ENCODE data around the gene HPX.
A peak's percentile ranks its signal among the peaks of the same experiment; 100 is the strongest.

The HPX gene

DNA sequence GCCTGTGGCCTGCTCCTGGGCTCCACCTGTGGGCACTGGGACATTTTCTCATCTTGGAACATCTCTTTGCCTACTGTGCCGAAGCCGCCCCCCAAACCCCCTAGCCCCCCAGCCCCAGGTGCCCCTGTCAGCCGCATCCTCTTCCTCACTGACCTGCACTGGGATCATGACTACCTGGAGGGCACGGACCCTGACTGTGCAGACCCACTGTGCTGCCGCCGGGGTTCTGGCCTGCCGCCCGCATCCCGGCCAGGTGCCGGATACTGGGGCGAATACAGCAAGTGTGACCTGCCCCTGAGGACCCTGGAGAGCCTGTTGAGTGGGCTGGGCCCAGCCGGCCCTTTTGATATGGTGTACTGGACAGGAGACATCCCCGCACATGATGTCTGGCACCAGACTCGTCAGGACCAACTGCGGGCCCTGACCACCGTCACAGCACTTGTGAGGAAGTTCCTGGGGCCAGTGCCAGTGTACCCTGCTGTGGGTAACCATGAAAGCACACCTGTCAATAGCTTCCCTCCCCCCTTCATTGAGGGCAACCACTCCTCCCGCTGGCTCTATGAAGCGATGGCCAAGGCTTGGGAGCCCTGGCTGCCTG, 49.2 kb downstream of the HPX start:
- DNase-seq (ENCODE audit: low read depth in 1 of 2, low spot score in 1 of 2): no peak

DNA sequence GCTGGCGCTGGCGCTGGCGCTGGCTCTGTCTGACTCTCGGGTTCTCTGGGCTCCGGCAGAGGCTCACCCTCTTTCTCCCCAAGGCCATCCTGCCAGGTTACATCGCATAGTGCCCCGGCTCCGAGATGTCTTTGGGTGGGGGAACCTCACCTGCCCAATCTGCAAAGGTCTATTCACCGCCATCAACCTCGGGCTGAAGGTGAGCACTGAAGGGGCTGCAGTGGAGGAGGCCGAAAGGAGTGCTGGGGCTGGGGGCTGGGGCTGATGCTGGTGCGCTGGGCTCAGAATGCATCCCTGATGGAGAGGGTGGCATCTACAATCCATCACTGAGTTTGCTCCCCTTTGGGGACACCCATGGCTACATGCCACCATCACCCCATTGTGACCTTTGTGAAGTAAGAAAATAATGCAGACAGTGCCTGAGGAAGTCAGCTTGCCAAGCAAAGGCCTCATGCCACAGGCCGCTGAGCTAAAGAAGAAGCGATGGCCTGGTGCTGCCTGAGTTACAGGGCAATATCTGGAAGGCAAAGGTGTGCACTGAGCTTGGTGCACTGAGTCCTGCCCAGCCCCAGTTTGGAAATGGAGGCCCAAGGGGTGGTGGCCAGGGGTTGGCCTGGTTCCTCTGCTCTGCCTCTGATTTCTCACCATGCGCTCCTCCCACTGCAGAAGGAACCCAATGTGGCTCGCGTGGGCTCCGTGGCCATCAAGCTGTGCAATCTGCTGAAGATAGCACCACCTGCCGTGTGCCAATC, 49.9 kb downstream of the HPX start:
- DNase-seq (ENCODE audit: low read depth in 1 of 2, low spot score in 1 of 2): no peak

DNA sequence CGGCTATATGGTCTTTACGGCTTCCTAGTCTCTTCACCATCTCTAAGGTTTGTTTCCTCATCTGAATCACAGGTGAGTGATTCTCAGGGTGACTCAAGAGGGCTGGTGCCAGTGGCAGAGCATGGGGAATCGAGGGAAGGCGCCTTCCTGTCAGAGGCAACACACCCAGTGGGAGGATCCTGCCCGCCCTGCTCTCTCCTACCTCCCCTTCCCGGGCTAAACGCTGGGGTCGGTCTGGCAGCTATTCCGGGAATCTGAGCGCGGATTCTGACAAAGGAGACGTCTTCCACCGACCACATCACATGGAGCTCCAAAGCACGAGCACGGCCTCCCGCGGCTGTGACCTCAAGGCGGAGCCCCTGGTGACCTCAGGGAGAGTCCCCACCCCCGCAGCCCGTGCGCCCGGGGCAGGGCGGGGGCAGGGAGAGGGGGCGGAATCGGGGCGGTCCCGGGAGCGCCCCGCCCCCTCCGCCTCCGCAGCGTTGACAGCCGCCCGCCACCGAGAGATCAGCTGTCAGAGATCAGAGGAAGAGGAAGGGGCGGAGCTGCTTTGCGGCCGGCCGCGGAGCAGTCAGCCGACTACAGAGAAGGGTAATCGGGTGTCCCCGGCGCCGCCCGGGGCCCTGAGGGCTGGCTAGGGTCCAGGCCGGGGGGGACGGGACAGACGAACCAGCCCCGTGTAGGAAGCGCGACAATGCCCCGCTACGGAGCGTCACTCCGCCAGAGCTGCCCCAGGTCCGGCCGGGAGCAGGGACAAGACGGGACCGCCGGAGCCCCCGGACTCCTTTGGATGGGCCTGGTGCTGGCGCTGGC, 50.7 kb downstream of the HPX start, which contains the start of gene SMPD1:
TSS of gene SMPD1 (plus strand) at position 570 of the 813 bp plus-strand sequence. CDS start at position 695, 125 bp downstream.
- peak; percentile 87 to 95 for DNase-seq (ENCODE audit: low read depth in 1 of 2, low spot score in 1 of 2)

DNA sequence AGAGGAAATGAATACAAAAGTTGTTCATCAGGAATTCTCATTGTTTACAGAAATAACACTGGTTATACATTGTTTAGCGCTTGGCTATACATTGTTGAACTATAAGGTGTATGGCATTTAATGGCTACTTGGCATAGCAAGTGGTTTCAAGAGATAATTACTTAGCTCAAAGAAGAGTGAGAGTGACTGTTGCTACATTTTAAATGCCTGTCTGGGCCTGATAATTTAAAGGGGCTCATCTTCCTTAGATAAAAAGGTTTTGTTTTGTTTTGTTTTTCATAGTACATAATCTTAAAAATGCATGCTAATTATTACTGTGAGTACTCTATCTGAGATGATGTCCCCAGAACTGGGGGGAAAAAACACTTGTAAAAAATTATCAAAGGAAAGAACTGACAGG, 52.0 kb downstream of the HPX start:
- no peak for DNase-seq (ENCODE audit: low read depth in 1 of 2, low spot score in 1 of 2)

DNA sequence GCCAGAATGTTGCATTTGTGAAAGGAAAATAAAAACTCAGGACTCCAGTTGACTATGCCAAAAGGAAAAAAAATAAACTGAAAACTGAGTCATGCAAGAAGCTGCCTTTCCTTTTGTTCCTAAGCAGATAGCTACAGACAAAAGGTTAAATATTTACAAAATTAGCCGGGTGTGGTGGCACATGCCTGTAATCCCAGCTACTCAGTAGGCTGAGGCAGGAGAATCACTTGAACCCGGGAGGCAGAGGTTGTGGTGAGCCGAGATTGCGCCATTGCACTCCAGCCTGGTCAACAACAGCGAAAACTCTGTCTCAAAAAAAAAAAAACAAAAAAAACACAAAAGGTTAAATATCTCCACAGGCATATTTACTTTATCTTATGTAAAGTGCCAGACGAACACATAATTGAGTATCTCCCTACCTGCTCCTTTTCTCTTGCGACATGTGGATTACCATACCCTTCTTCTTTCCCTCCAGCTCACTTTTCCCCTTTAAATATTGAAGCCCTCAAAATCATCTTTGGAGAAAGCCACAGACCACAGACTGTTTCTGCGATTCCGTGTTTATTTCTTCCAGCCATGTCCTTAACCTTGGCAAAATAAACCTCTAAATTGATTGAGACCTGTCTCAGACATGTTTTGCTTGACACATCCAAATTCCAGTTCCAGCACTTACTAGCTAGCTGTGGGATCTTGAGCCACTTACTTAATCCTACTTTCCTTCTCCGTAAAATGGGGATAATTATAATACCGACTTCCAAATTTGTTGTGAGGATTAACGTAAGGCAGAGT, 52.8 kb downstream of the HPX start:
- DNase-seq (ENCODE audit: low read depth in 1 of 2, low spot score in 1 of 2): no peak

DNA sequence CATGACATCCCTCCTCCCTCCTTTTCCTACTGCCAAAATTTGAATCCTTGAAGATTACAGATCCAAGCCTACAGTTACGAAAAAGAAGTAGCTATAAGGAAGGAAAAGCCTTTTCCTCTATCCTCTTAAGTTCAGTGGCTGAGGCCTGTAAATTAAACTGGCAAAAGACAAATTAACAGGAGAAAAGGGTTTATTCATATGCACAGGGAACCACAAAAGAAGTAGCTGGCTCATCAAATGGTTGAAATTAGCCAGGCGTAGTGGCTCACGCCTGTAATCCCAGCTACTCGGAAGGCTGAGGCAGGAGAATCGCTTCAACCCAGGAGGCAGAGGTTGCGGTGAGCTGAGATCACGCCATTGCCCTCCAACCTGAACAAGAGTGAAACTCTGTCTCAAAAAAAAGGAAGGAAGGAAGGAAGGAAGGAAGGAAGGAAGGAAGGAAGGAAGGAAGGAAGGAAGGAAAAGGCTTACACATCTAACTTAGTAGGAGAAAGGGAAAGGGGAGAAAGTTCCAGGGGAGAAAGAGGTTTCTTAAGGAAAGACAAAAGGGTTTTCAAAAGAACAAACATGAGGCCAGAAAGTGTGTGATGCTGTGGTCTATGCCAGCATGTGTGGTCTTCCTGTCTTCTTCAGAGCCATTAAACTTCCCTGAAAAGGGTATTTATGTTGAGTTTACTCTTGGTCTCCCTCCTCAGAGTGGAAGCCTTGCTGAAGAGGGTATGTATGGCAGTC, 55.6 kb downstream of the HPX start:
- no peak for DNase-seq (ENCODE audit: low read depth in 1 of 2, low spot score in 1 of 2)

All from activated T-helper 1 cell treated with anti-CD3 and anti-CD28 coated beads, Interleukin-2, amount 50 U/mL, for 16 hours (primary cell).